ENCODE results near the gene PRPF8. TPM values are rescaled to one million over a fixed set of nuclear protein-coding genes. Genes with fewer than 3 reads are reported as not detected.

PRPF8 gene
- total and polyA plus RNA-seq, 2 of the 8 experiments (the other 6 are each of a cell fraction or from before 2014, with no cell fraction given), result 329 to 337 TPM

DNA sequence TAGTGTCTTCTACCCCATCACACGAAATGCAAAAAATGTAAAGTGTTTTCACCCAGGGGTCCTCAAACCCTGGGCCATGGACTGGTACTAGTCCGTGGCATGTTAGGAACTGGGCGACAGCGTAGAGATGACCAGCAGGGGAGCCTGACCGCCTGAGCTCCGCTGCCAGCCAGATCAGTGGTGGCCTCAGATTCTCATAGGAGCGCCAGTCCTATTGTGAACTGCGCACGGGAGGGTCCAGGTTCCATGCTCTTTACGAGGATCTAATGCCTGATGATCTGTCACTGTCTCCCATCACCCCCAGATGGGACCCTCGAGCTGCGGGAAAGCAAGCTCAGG is 43.6 kb downstream of the PRPF8 start:
- H4K20me1 ChIP-seq (replicated peaks in 1 of 2; ENCODE audit: control insufficient read depth in 1 of 2, insufficient read depth in 2 of 2, low read length in 2 of 2), result no peaks in the 10 kb centered on the region
- H4K91ac ChIP-seq (replicated peaks; ENCODE audit: insufficient read length, low read length), result peak overlapping the region; percentile 40
- peak overlapping the region; percentile 81; the same call in 1 of the 2 replicates for H2BK15ac ChIP-seq (ENCODE audit: low read length)
- no peak for FAIRE-seq
- H3K56ac ChIP-seq (replicated peaks; ENCODE audit: insufficient read length, low read depth, low read length), result no peak overlapping the region
- H3K23ac ChIP-seq (ENCODE audit: insufficient read length), result no peak overlapping the region
- H2BK5ac ChIP-seq (ENCODE audit: low read depth, low read length), result no peak overlapping the region
- no peak overlapping the region for H3K27ac ChIP-seq (ENCODE audit: low read depth, low read length)
- H3K4me2 ChIP-seq (ENCODE audit: insufficient read depth in 1 of 2, low read depth in 2 of 2, low read length in 2 of 2), result no peak overlapping the region
- no peak overlapping the region for H3K14ac ChIP-seq (ENCODE audit: insufficient read length)
- H2AFZ ChIP-seq (ENCODE audit: low read length), result no peak overlapping the region
- H3K18ac ChIP-seq (ENCODE audit: extremely low read depth, low read length), result no peak overlapping the region
- H3K36me3 ChIP-seq (ENCODE audit: control insufficient read depth in 2 of 4, insufficient read depth in 4 of 4, low read length in 3 of 4), result no peaks in the 10 kb centered on the region
- H4K5ac ChIP-seq (ENCODE audit: insufficient read length, low read depth, low read length), result no peak overlapping the region
- ChIA-PET CTCF (ENCODE audit: partially characterized antibody) (interaction anchor here (1.1 to 4.4 kb wide), 6 partner anchors 8 to 68 kb away, joined by 3 to 36 read pairs (median 4); partner anchors contain the start of genes RILP and SLC43A2), POLR2A (ENCODE audit: partially characterized antibody) (interaction anchor here (0.9 to 4.6 kb wide), 6 partner anchors 11 to 276 kb away, joined by 3 to 29 read pairs (median 3); partner anchors contain the start of gene SLC43A2)
- H3K4ac ChIP-seq (replicated peaks; ENCODE audit: insufficient read length, low read depth, low read length), result no peak overlapping the region
- no peak overlapping the region for H3K4me3 ChIP-seq (ENCODE audit: extremely low read depth in 1 of 4, insufficient read depth in 2 of 4, low read depth in 3 of 4, low read length in 4 of 4)
- H2BK20ac ChIP-seq (ENCODE audit: low read length), result no peak overlapping the region
- H3K4me1 ChIP-seq (replicated peaks in 1 of 4; ENCODE audit: control insufficient read depth in 3 of 4, insufficient read depth in 4 of 4, low read length in 3 of 4), result peaks cover 0 to 43% (median 22%) of the 10 kb centered on the region in 4 experiments; a peak in 6 of 7 replicates
- H3K79me1 ChIP-seq (ENCODE audit: low read depth, low read length), result no peaks in the 10 kb centered on the region
- H3K23me2 ChIP-seq (ENCODE audit: low read depth, low read length), result peaks cover 5% of the 10 kb centered on the region; the same call in 1 of the 2 replicates
- H3K9ac ChIP-seq (replicated peaks in 1 of 4; ENCODE audit: extremely low read depth in 1 of 4, low read depth in 3 of 4, low read length in 3 of 4), result no peak overlapping the region
- no peaks in the 10 kb centered on the region for H3K79me2 ChIP-seq (ENCODE audit: control insufficient read depth in 1 of 2, insufficient read depth in 2 of 2, low read length in 2 of 2)
- TF ChIP-seq, protein P1, sequence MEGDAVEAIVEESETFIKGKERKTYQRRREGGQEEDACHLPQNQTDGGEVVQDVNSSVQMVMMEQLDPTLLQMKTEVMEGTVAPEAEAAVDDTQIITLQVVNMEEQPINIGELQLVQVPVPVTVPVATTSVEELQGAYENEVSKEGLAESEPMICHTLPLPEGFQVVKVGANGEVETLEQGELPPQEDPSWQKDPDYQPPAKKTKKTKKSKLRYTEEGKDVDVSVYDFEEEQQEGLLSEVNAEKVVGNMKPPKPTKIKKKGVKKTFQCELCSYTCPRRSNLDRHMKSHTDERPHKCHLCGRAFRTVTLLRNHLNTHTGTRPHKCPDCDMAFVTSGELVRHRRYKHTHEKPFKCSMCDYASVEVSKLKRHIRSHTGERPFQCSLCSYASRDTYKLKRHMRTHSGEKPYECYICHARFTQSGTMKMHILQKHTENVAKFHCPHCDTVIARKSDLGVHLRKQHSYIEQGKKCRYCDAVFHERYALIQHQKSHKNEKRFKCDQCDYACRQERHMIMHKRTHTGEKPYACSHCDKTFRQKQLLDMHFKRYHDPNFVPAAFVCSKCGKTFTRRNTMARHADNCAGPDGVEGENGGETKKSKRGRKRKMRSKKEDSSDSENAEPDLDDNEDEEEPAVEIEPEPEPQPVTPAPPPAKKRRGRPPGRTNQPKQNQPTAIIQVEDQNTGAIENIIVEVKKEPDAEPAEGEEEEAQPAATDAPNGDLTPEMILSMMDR (IDR thresholded peaks at IDR 0.05; ENCODE audit: control extremely low read depth in 1 of 3, insufficient read depth in 1 of 3, low read depth in 1 of 3, low read length in 3 of 3), result peak in 2 of 3 experiments; percentile 0 to 18; a peak in 1 of 4 replicates
- TF ChIP-seq KDM4A (IDR thresholded peaks at IDR 0.05; ENCODE audit: low read depth, low read length, severe bottlenecking), result no peak
- H2BK120ac ChIP-seq (replicated peaks; ENCODE audit: low read depth, low read length), result no peak overlapping the region
- 0 out of 2 replicates have a peak overlapping the region, but pooled peaks have one; percentile 75 for H2BK12ac ChIP-seq (ENCODE audit: low read depth, low read length)
- no peaks in the 10 kb centered on the region for H3K9me3 ChIP-seq (ENCODE audit: insufficient read depth in 2 of 2, low read depth in 1 of 2, low read length in 1 of 2)
- H2AK5ac ChIP-seq (ENCODE audit: low read depth, low read length), result 0 out of 2 replicates have a peak overlapping the region, but pooled peaks have one; percentile 65
- DNase-seq (ENCODE audit: low read depth in 1 of 2, low spot score in 2 of 2), result no peak
- peaks cover 0 to 13% (median 6%) of the 10 kb centered on the region in 4 experiments; a peak in 5 of 7 replicates for H3K27me3 ChIP-seq (replicated peaks in 1 of 4; ENCODE audit: control insufficient read depth in 3 of 4, extremely low read depth in 1 of 4, insufficient read depth in 3 of 4, low read length in 3 of 4)
- no peak overlapping the region for H4K8ac ChIP-seq (ENCODE audit: extremely low read depth, insufficient read depth, low read length)
- 86% methylated on average over 12 of the region's 12 CpGs; no CpG with 5 or more reads in 1 of the 2 experiments for WGBS, 2 experiments (ENCODE audit: extremely low coverage in 1 of 2, insufficient coverage in 1 of 2, insufficient read length in 1 of 2, insufficient replicate concordance in 2 of 2, low coverage in 1 of 2, low lambda C conversion rate in 2 of 2, missing lambda C conversion rate in 1 of 2)
